ENCODE measurements around the gene PRDM16. TPM values are rescaled to one million over a fixed set of nuclear protein-coding genes. Genes with fewer than 3 reads are reported as not detected.

PRDM16 gene
- total RNA-seq, 1 experiment from 2014 or later = not detected

DNA sequence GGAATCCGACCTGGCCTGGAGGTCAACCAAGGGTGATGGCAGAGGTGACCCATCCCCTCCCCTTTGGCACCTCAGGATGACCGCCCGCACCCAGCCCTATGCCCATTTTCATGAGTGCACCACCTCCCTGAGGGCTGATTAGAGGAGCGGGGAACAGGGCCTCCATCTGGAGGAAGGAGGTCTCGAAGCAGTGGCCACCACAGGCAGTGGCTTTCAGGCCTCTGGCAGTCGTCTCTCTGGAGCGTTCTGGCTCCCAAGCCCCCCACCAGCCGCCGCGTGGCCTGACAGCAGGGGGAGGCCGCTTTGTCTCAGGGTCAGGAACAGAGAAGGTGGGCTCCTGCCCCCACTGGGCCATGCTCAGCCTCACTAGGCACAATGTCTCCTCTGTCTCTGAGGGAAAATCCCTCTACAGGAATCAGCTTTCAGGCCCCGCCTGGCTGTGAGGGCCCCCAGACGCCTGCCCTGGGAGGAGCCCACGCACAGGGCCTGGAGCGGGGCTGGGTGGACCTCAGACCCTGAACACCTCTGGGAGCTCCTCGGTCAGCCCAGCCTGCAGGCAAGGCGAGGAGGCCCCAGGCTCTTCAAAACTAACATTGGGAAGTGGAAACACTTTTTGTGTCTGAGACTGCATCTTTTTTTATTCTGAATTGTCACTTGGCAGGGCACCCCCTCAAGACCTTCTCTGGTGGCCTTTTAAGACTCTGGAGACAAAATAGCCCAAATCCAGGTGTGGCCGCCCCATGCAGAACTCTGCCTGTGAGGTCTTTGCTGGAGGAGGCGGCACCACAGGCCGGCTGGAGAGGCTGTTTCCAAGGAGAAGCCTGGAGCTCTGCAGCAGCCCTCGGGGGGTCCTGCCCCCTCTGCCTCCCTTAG, 257.7 kb downstream of the PRDM16 start:
- peaks cover 7% of the 10 kb centered on the region for H3K9me3 Mint-ChIP-seq (ENCODE audit: unreplicated experiment)
- ChIA-PET CTCF (interaction anchor here (0.6 kb wide), 1 partner anchor 1155 kb away, joined by 5 read pairs; no protein-coding TSS in a partner anchor), POLR2A (no interaction called here)
- no peaks in the 10 kb centered on the region for H3K27me3 Mint-ChIP-seq (ENCODE audit: insufficient read depth, unreplicated experiment)
- H3K36me3 Mint-ChIP-seq (ENCODE audit: insufficient read depth, unreplicated experiment) = no peaks in the 10 kb centered on the region
- TF ChIP-seq, protein P1, sequence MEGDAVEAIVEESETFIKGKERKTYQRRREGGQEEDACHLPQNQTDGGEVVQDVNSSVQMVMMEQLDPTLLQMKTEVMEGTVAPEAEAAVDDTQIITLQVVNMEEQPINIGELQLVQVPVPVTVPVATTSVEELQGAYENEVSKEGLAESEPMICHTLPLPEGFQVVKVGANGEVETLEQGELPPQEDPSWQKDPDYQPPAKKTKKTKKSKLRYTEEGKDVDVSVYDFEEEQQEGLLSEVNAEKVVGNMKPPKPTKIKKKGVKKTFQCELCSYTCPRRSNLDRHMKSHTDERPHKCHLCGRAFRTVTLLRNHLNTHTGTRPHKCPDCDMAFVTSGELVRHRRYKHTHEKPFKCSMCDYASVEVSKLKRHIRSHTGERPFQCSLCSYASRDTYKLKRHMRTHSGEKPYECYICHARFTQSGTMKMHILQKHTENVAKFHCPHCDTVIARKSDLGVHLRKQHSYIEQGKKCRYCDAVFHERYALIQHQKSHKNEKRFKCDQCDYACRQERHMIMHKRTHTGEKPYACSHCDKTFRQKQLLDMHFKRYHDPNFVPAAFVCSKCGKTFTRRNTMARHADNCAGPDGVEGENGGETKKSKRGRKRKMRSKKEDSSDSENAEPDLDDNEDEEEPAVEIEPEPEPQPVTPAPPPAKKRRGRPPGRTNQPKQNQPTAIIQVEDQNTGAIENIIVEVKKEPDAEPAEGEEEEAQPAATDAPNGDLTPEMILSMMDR (IDR thresholded peaks at IDR 0.05; ENCODE audit: unreplicated experiment) = no peak
- intact Hi-C loops (cut with micrococcal nuclease) = no loop called here
- DNase-seq (ENCODE audit: unreplicated experiment) = no peak
- no TSS peak for BruUV-seq (replicated peaks)
- no peak overlapping the region for H3K4me3 Mint-ChIP-seq (ENCODE audit: unreplicated experiment)
- H3K27ac Mint-ChIP-seq (ENCODE audit: low read depth, unreplicated experiment) = no peak overlapping the region
- no peaks in the 10 kb centered on the region for H3K4me1 Mint-ChIP-seq (ENCODE audit: insufficient read depth, unreplicated experiment)

DNA sequence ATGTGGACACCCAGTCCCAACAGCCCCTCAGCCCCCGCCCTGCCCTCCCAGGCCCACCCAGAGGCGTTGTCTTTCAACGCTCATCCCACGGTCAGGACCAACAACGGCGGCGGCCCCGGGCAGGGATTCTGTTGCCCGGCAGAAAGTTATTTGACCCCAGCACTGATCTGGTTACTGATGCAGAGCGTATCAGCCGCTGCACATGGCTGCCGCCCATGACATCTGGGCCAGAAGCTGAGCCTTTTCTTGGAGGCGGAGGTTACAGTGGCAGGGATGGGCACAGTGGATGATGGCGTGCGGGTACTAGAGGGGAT, 258.3 kb downstream of the PRDM16 start:
- intact Hi-C loops (cut with micrococcal nuclease) = no loop called here
- Mint-ChIP-seq H3K36me3 (ENCODE audit: insufficient read depth, unreplicated experiment) (no peaks in the 10 kb centered on the region), H3K27ac (ENCODE audit: low read depth, unreplicated experiment) (no peak overlapping the region), H3K9me3 (ENCODE audit: unreplicated experiment) (peaks cover 7% of the 10 kb centered on the region), H3K27me3 (ENCODE audit: insufficient read depth, unreplicated experiment) (no peaks in the 10 kb centered on the region), H3K4me1 (ENCODE audit: insufficient read depth, unreplicated experiment) (no peaks in the 10 kb centered on the region), H3K4me3 (ENCODE audit: unreplicated experiment) (no peak overlapping the region)
- no peak for DNase-seq (ENCODE audit: unreplicated experiment)
- CTCF ChIA-PET = no interaction called here
- TF ChIP-seq, protein P1 (IDR thresholded peaks at IDR 0.05; ENCODE audit: unreplicated experiment) = no peak
- POLR2A ChIA-PET = no interaction called here
- BruUV-seq (replicated peaks) = no TSS peak

DNA sequence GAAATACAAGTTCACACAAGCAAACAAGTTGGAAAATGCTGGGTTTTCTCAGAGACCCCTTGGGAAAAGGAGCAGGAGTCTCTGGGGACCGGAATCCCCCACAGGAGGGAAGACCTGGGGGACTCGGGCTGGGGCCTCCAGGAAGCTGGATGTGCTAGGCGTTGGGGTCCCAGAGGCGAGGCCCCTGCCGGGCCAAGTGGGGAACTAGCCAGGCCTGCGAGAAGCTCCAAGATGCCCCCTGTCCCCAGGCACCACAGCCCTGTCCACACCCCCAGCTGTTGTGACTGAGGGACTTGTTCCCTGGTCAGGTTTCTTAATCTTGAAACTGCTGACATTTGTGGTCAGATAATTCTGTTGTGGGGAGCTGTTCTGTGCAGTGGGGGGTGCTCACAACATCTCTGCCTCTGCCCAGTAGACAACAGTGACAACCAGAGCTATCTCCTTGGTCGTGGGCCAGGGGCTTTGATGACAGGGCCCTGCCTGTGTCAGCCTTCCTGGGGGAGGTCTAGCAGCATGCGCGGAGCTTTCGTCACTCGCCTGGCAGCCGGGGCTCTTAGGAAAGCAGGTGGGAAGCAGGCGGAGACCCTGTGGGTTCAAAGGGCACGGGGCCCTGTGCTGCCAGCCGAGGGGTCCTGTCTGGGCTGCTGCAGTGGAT, 259.1 kb downstream of the PRDM16 start:
- BruUV-seq (replicated peaks) = no TSS peak
- Mint-ChIP-seq H3K9me3 (ENCODE audit: unreplicated experiment) (peaks cover 7% of the 10 kb centered on the region), H3K4me1 (ENCODE audit: insufficient read depth, unreplicated experiment) (no peaks in the 10 kb centered on the region), H3K27me3 (ENCODE audit: insufficient read depth, unreplicated experiment) (no peaks in the 10 kb centered on the region), H3K4me3 (ENCODE audit: unreplicated experiment) (no peak overlapping the region), H3K27ac (ENCODE audit: low read depth, unreplicated experiment) (no peak overlapping the region), H3K36me3 (ENCODE audit: insufficient read depth, unreplicated experiment) (no peaks in the 10 kb centered on the region)
- intact Hi-C loops (cut with micrococcal nuclease) = no loop called here
- CTCF ChIA-PET = no interaction called here
- POLR2A ChIA-PET = no interaction called here
- DNase-seq (ENCODE audit: unreplicated experiment) = no peak
- TF ChIP-seq, protein P1 (IDR thresholded peaks at IDR 0.05; ENCODE audit: unreplicated experiment) = no peak

DNA sequence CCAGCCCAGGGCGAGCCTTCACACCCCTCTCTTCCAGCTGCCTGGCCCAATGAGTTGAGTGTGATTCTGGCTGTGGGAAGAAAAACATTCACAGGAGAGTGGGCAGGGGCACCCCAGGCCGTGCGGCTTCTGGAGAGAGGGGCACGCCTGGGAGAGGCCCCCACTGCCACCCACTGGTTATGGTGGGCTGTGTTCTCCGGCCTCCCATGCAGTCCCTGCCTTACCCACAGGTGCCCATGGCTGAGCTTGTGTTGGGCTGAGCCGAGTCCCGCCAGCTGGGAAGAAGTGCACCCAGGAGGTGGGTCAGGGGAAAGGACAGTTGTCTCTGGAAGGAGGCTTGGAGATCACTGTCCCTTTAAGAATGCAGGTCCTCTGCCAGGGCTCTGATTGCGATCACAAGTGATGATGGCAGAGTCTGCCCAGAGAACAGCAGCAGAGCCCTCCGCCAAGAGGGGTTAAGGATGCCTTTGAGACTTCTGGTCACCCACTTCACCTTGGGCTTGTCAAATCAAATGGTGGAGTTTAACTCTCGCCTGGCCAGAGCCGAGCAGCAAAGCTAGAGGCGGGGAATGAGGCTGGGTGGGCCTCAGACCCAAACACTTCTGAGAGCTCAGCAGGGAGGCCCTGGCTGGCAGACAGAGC, 260.8 kb downstream of the PRDM16 start:
- peaks cover 7% of the 10 kb centered on the region for H3K9me3 Mint-ChIP-seq (ENCODE audit: unreplicated experiment)

More for the DNA sequence above, 260.8 kb downstream of the PRDM16 start:
- no peak for DNase-seq (ENCODE audit: unreplicated experiment)
- H3K4me1 Mint-ChIP-seq (ENCODE audit: insufficient read depth, unreplicated experiment) = no peaks in the 10 kb centered on the region
- H3K36me3 Mint-ChIP-seq (ENCODE audit: insufficient read depth, unreplicated experiment) = no peaks in the 10 kb centered on the region
- no TSS peak for BruUV-seq (replicated peaks)
- TF ChIP-seq, protein P1 (IDR thresholded peaks at IDR 0.05; ENCODE audit: unreplicated experiment) = no peak
- CTCF ChIA-PET = interaction anchor here (0.6 kb wide), 1 partner anchor 29 kb away, joined by 3 read pairs; no protein-coding TSS in a partner anchor
- no peaks in the 10 kb centered on the region for H3K27me3 Mint-ChIP-seq (ENCODE audit: insufficient read depth, unreplicated experiment)
- POLR2A ChIA-PET = no interaction called here
- no peak overlapping the region for H3K4me3 Mint-ChIP-seq (ENCODE audit: unreplicated experiment)
- no peak overlapping the region for H3K27ac Mint-ChIP-seq (ENCODE audit: low read depth, unreplicated experiment)
- intact Hi-C loops (cut with micrococcal nuclease) = no loop called here

Data from MCF 10A (cell line).